Keratinocyte (primary cell): ENCODE measurements around the gene OVOL3. TPM values are rescaled to one million over a fixed set of nuclear protein-coding genes. Genes with fewer than 3 reads are reported as not detected.

Experiments used
- DNase-seq: peaks from one replicate; pipeline ENCODE4 v3.0.0-alpha.2; 2011; ENCODE audit warnings: low read depth, missing footprints, low spot score
- FAIRE-seq: peaks from 2 replicates; lab custom pipeline; 2011; peaks lifted over from hg19 to GRCh38; lab: Jason Lieb, UNC
- H2AFZ ChIP-seq: 2 replicates; pipeline ENCODE4 v1.6.0; 2012; ENCODE audit warnings: low read length, control low read depth, inconsistent platforms; ENCODE audit not compliant: control insufficient read depth
- H3K27ac ChIP-seq: 2 replicates; pipeline ENCODE4 v1.5.1; 2011; ENCODE audit warnings: low read length; ENCODE audit not compliant: control insufficient read depth, insufficient read depth
- H3K27me3 ChIP-seq: 3 replicates; pipeline ENCODE4 v1.6.0; 2011; ENCODE audit warnings: low read length; ENCODE audit not compliant: control insufficient read depth, insufficient read depth; ENCODE audit errors: extremely low read depth
- H3K36me3 ChIP-seq, 2 experiments: 2 replicates in 1 of 2; 3 replicates in 1 of 2; pipeline ENCODE4 v1.5.1; 2011; ENCODE audit warnings: low read length in 2 of 2, mild to moderate bottlenecking in 1 of 2; ENCODE audit not compliant: control insufficient read depth in 2 of 2, insufficient read depth in 2 of 2; ENCODE audit errors: extremely low read depth in 1 of 2
- H3K4me1 ChIP-seq: 3 replicates; pipeline ENCODE4 v1.5.1; 2011; ENCODE audit warnings: low read length; ENCODE audit not compliant: control insufficient read depth, insufficient read depth; ENCODE audit errors: extremely low read depth
- H3K4me2 ChIP-seq: 3 replicates; pipeline ENCODE4 v1.6.0; 2011; ENCODE audit warnings: low read depth, low read length; ENCODE audit not compliant: control insufficient read depth, insufficient read depth; ENCODE audit errors: extremely low read depth
- H3K4me3 ChIP-seq, 3 experiments: fragments of 200-600 bp in 1 of 3; sonication (generic) in 1 of 3; 2 replicates in 2 of 3; 3 replicates in 1 of 3; pipeline ENCODE4 v1.5.1; 2011 to 2016; ENCODE audit warnings: low read length in 3 of 3, mild to moderate bottlenecking in 3 of 3, control low read depth in 2 of 3, inconsistent platforms in 1 of 3, low read depth in 1 of 3, mixed read lengths in 1 of 3, mixed run types in 1 of 3, moderate library complexity in 1 of 3; ENCODE audit not compliant: control insufficient read depth in 2 of 3, insufficient read depth in 2 of 3; ENCODE audit errors: extremely low read depth in 1 of 3
- H3K79me2 ChIP-seq: 2 replicates; pipeline ENCODE4 v1.6.0; 2012; ENCODE audit warnings: low read length; ENCODE audit not compliant: control insufficient read depth, insufficient read depth
- H3K9ac ChIP-seq: 3 replicates; pipeline ENCODE4 v1.6.0; 2011; ENCODE audit warnings: low read length; ENCODE audit not compliant: control insufficient read depth, insufficient read depth; ENCODE audit errors: extremely low read depth
- H3K9me1 ChIP-seq: 3 replicates; pipeline ENCODE4 v1.6.0; 2011; ENCODE audit warnings: low read length; ENCODE audit not compliant: control insufficient read depth, insufficient read depth; ENCODE audit errors: extremely low read depth
- H3K9me3 ChIP-seq: 2 replicates; pipeline ENCODE4 v1.5.1; 2012; ENCODE audit warnings: low read depth, low read length; ENCODE audit not compliant: control insufficient read depth
- H4K20me1 ChIP-seq: 3 replicates; pipeline ENCODE4 v1.6.0; 2011; ENCODE audit warnings: low read length; ENCODE audit not compliant: control insufficient read depth, insufficient read depth; ENCODE audit errors: extremely low read depth
- EZH2 ChIP-seq: IDR thresholded peaks from one replicate; pipeline ENCODE4 v1.6.1; 2012; ENCODE audit warnings: inconsistent platforms, mild to moderate bottlenecking, low read length, moderate library complexity
- dilution Hi-C: fragments of 300-500 bp; cut with MboI; formaldehyde crosslinking; loops from one replicate; pipeline ENCODE4 v1.7.0; 2020; ENCODE audit warnings: low sequenced_read_pairs; ENCODE audit not compliant: extremely low pct_ligation_motif_present
- polyA plus RNA-seq, 5 experiments: library from polyadenylated mRNA; depleted of rRNA in 3 of 5; stranded (reverse) in 3 of 5; stranded (forward) in 1 of 5; unstranded in 1 of 5; fragments of >200 nt; gene quantifications; 1 replicate in 1 of 5; 2 replicates in 3 of 5; 3 replicates in 1 of 5; pipeline versions ENCODE4 v1.2.1 to v1.2.3, GENCODE V29; 2011 to 2012; ENCODE audit warnings: missing spikeins in 2 of 5, low read depth in 1 of 5, low replicate concordance in 1 of 5
- TF ChIP-seq, protein P1 (sequence below), 3 experiments: IDR thresholded peaks in 1 of 3; conservative IDR thresholded peaks in 1 of 3; optimal IDR thresholded peaks in 1 of 3; 2 replicates in 2 of 3; 3 replicates in 1 of 3; pipeline versions ENCODE3 to v1.5.1; 2011; ENCODE audit warnings: low read length in 3 of 3, mild to moderate bottlenecking in 3 of 3, moderate library complexity in 2 of 3, control low read depth in 1 of 3, inconsistent platforms in 1 of 3; ENCODE audit not compliant: insufficient read depth in 2 of 3; ENCODE audit errors: extremely low read depth in 1 of 3

The OVOL3 gene
- polyA plus RNA-seq, 1 donor (not counting 4 experiments of a cell fraction or from before 2014, with no cell fraction given) = not detected

DNA sequence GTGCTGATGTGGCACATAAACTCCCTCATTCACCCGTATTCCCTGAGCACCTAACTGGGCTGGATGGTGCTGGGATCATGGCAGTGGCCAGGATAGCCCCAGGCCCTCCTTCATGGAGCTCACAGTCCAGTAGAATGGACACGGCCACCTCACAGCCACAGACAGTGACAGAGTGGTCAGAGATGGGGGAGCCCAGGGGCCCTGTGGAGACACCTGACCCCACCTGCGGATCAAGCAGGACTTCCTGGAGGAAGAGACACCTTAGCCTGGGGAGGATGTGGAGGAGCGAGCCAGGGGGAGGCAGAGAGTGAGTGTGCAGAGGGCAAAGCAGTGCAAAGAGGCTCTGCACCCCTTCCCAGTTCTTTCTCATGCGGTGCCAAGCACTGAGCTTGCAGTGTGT, 21.1 kb upstream of the OVOL3 start:
- Histone ChIP-seq H3K9ac (no peak overlapping the region), H3K9me1 (no peaks in the 10 kb centered on the region), H3K9me3 (no peaks in the 10 kb centered on the region), H3K79me2 (no peaks in the 10 kb centered on the region), H3K4me3 (no peak overlapping the region), H4K20me1 (no peaks in the 10 kb centered on the region), H3K27me3 (no peaks in the 10 kb centered on the region), H3K36me3 (peaks cover 4 to 9% of the 10 kb centered on the region in 2 experiments), H3K4me2 (no peak overlapping the region), H2AFZ (no peak overlapping the region), H3K4me1 (no peaks in the 10 kb centered on the region), H3K27ac (no peak overlapping the region)
- FAIRE-seq = no peak
- TF ChIP-seq EZH2 = no peak
- TF ChIP-seq, protein P1, sequence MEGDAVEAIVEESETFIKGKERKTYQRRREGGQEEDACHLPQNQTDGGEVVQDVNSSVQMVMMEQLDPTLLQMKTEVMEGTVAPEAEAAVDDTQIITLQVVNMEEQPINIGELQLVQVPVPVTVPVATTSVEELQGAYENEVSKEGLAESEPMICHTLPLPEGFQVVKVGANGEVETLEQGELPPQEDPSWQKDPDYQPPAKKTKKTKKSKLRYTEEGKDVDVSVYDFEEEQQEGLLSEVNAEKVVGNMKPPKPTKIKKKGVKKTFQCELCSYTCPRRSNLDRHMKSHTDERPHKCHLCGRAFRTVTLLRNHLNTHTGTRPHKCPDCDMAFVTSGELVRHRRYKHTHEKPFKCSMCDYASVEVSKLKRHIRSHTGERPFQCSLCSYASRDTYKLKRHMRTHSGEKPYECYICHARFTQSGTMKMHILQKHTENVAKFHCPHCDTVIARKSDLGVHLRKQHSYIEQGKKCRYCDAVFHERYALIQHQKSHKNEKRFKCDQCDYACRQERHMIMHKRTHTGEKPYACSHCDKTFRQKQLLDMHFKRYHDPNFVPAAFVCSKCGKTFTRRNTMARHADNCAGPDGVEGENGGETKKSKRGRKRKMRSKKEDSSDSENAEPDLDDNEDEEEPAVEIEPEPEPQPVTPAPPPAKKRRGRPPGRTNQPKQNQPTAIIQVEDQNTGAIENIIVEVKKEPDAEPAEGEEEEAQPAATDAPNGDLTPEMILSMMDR (optimal IDR thresholded peaks at IDR 0.05 in 1 of 3, IDR thresholded peaks at IDR 0.05 in 1 of 3, conservative IDR thresholded peaks at IDR 0.05 in 1 of 3; ENCODE audit: extremely low read depth in 1 of 3, insufficient read depth in 2 of 3, low read length in 3 of 3) = no peak
- dilution Hi-C loops = no loop called here
- no peak for DNase-seq

DNA sequence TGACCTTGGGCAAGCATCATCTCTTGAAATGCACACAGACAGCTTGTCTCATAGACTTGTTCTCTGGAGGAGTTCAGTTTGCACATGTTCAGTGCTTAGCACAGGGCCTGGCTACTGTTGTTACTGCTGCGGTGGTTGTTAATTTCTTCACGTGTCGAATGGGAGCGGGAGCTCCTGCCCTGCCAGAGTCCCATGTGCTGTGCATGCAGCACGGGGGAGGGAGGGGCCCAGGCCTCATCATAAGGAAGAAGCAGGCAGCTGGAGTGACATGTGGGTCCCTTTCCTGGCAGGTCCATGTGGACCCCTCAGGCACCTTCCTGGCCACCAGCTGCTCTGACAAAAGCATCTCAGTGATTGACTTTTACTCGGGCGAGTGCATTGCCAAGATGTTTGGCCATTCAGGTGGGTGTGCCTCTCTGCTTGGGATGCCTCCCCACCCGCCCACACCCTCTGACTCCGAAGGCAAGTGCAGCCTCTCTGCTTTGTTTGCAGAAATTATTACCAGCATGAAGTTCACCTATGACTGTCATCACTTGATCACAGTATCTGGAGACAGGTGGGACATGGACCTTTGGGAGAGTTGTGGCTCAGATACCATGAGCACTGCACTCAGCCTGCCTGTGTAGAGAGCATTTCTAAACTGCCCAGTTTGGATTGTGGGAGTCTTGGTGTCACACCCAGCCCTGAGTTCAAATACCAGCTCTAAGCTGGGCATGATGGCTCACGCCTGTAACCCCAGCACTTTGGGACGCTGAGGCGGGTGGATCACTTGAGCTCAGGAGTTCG, 19.8 kb upstream of the OVOL3 start:
- H3K27me3 ChIP-seq = no peaks in the 10 kb centered on the region
- DNase-seq = no peak
- no peak overlapping the region for H2AFZ ChIP-seq
- no peaks in the 10 kb centered on the region for H3K9me3 ChIP-seq
- no peak overlapping the region for H3K4me2 ChIP-seq
- H3K36me3 ChIP-seq = peaks cover 4 to 9% of the 10 kb centered on the region in 2 experiments
- no peaks in the 10 kb centered on the region for H3K4me1 ChIP-seq
- no peaks in the 10 kb centered on the region for H3K9me1 ChIP-seq
- no peak overlapping the region for H3K4me3 ChIP-seq
- dilution Hi-C loops = no loop called here
- no peak for FAIRE-seq
- no peak overlapping the region for H3K9ac ChIP-seq
- no peaks in the 10 kb centered on the region for H3K79me2 ChIP-seq
- TF ChIP-seq, protein P1 (optimal IDR thresholded peaks at IDR 0.05 in 1 of 3, IDR thresholded peaks at IDR 0.05 in 1 of 3, conservative IDR thresholded peaks at IDR 0.05 in 1 of 3; ENCODE audit: extremely low read depth in 1 of 3, insufficient read depth in 2 of 3, low read length in 3 of 3) = no peak
- TF ChIP-seq EZH2 = no peak
- H4K20me1 ChIP-seq = no peaks in the 10 kb centered on the region
- H3K27ac ChIP-seq = no peak overlapping the region
